Measurements from ENCODE around the gene TBC1D5. TPM values are rescaled to one million over a fixed set of nuclear protein-coding genes. Genes with fewer than 3 reads are reported as not detected.

TBC1D5 gene
- total and polyA plus RNA-seq, 7 donors: 7.2 to 82.3 (median 43.7) TPM

GRCh38 chr3:17674082-17674686 is 68.2 kb downstream of the TBC1D5 start:
- H3K36me3 ChIP-seq: no peaks in the 10 kb centered on the region
- no peak for TF ChIP-seq EP300 (IDR thresholded peaks at IDR 0.05)
- no peak for TF ChIP-seq POLR2A (IDR thresholded peaks at IDR 0.05)
- TF ChIP-seq POLR2AphosphoS5 (IDR thresholded peaks at IDR 0.05): no peak
- TF ChIP-seq CTCF (IDR thresholded peaks at IDR 0.05): no peak
- DNase-seq: no peak
- no peaks in the 10 kb centered on the region for H3K27me3 ChIP-seq
- intact Hi-C loops (cut with DNase I): no loop called here
- H3K4me1 ChIP-seq: peaks cover 0 to 5% (median 0%) of the 10 kb centered on the region in 4 donors
- H3K27ac ChIP-seq: no peak overlapping the region
- no peak overlapping the region for H3K4me3 ChIP-seq
- 49 to 77% methylated on average over 2 of the region's 2 CpGs for WGBS, 2 donors
- no peaks in the 10 kb centered on the region for H3K9me3 ChIP-seq

GRCh38 chr3:17672506-17672905 is 69.9 kb downstream of the TBC1D5 start:
- TF ChIP-seq POLR2A (IDR thresholded peaks at IDR 0.05) (no peak), EP300 (IDR thresholded peaks at IDR 0.05) (no peak), POLR2AphosphoS5 (IDR thresholded peaks at IDR 0.05) (no peak), CTCF (IDR thresholded peaks at IDR 0.05) (no peak)
- intact Hi-C loops (cut with DNase I): no loop called here
- Histone ChIP-seq H3K4me1 (peaks cover 0 to 5% (median 0%) of the 10 kb centered on the region in 4 donors), H3K36me3 (no peaks in the 10 kb centered on the region), H3K4me3 (no peak overlapping the region), H3K9me3 (no peaks in the 10 kb centered on the region), H3K27me3 (no peaks in the 10 kb centered on the region), H3K27ac (no peak overlapping the region)
- no peak for DNase-seq
- WGBS, 2 donors: 80 to 91% methylated on average over 3 of the region's 3 CpGs

GRCh38 chr3:17670749-17671148 is 71.7 kb downstream of the TBC1D5 start:
- intact Hi-C loops (cut with DNase I): no loop called here
- Histone ChIP-seq H3K4me3 (no peak overlapping the region), H3K27ac (no peak overlapping the region), H3K27me3 (no peaks in the 10 kb centered on the region), H3K36me3 (no peaks in the 10 kb centered on the region), H3K9me3 (no peaks in the 10 kb centered on the region), H3K4me1 (peaks cover 0 to 5% (median 0%) of the 10 kb centered on the region in 4 donors)
- WGBS, 2 donors: 45 to 59% methylated on average over 3 of the region's 3 CpGs
- no peak for DNase-seq
- TF ChIP-seq POLR2AphosphoS5 (IDR thresholded peaks at IDR 0.05) (no peak), CTCF (IDR thresholded peaks at IDR 0.05) (no peak), EP300 (IDR thresholded peaks at IDR 0.05) (no peak), POLR2A (IDR thresholded peaks at IDR 0.05) (no peak)

- WGBS, 2 donors: 49 to 81% methylated on average over 3 of the region's 3 CpGs
- Histone ChIP-seq H3K4me3 (no peak overlapping the region), H3K27me3 (no peaks in the 10 kb centered on the region), H3K9me3 (no peaks in the 10 kb centered on the region), H3K4me1 (peaks cover 0 to 5% (median 0%) of the 10 kb centered on the region in 4 donors), H3K27ac (no peak overlapping the region), H3K36me3 (no peaks in the 10 kb centered on the region)
- intact Hi-C loops (cut with DNase I): no loop called here
- TF ChIP-seq POLR2A (IDR thresholded peaks at IDR 0.05) (no peak), CTCF (IDR thresholded peaks at IDR 0.05) (no peak)
- DNase-seq: no peak
Observed at GRCh38 chr3:17664923-17665322, 77.5 kb downstream of the TBC1D5 start.

GRCh38 chr3:17656264-17656663 is 86.2 kb downstream of the TBC1D5 start:
- Histone ChIP-seq H3K4me1 (no peaks in the 10 kb centered on the region), H3K27ac (no peak overlapping the region), H3K9me3 (no peaks in the 10 kb centered on the region), H3K36me3 (no peaks in the 10 kb centered on the region), H3K27me3 (no peaks in the 10 kb centered on the region), H3K4me3 (no peak overlapping the region)
- TF ChIP-seq POLR2AphosphoS5 (IDR thresholded peaks at IDR 0.05) (no peak), POLR2A (IDR thresholded peaks at IDR 0.05) (no peak), EP300 (IDR thresholded peaks at IDR 0.05) (no peak), CTCF (IDR thresholded peaks at IDR 0.05) (no peak)
- no peak for DNase-seq
- WGBS, 2 donors: 73 to 83% methylated on average over 1 of the region's 1 CpG
- intact Hi-C loops (cut with DNase I): no loop called here

All from sigmoid colon (tissue), 7 donors.